Kidney (tissue), 14 donors: ENCODE data around the gene PSMD8. TPM values are rescaled to one million over a fixed set of nuclear protein-coding genes. Genes with fewer than 3 reads are reported as not detected.

ENCODE experiments used
- DNase-seq, 5 donors: peaks; one replicate each; pipeline ENCODE4 v3.0.0-alpha.2; 2013 to 2020
- FAIRE-seq: peaks from 2 replicates; lab custom pipeline; 2012; peaks lifted over from hg19 to GRCh38; lab: Jason Lieb, UNC
- H3K27ac ChIP-seq, 2 donors: one replicate each; pipeline ENCODE4 v1.7.0; 2013; ENCODE audit warnings: low read depth in 2 of 2, low read length in 2 of 2, inconsistent platforms in 1 of 2
- H3K27me3 ChIP-seq: one replicate; pipeline ENCODE4 v1.7.1; 2013; ENCODE audit warnings: low read length, inconsistent platforms; ENCODE audit not compliant: control insufficient read depth, insufficient read depth
- H3K36me3 ChIP-seq, 3 donors: one replicate each; pipeline versions ENCODE4 v1.7.0 to v1.7.1; 2013; ENCODE audit warnings: low read length in 3 of 3, control low read depth in 1 of 3, inconsistent platforms in 1 of 3; ENCODE audit not compliant: insufficient read depth in 3 of 3, control insufficient read depth in 2 of 3
- H3K4me1 ChIP-seq, 3 donors: one replicate each; pipeline versions ENCODE4 v1.7.0 to v1.7.1; 2013; ENCODE audit warnings: low read length in 3 of 3, inconsistent platforms in 1 of 3, low read depth in 1 of 3; ENCODE audit not compliant: control insufficient read depth in 2 of 3, insufficient read depth in 2 of 3
- H3K4me3 ChIP-seq, 3 donors: one replicate each; pipeline versions ENCODE4 v1.7.0 to v1.8.1; 2013; ENCODE audit warnings: low read length in 3 of 3, control low read depth in 1 of 3, inconsistent platforms in 1 of 3
- H3K9ac ChIP-seq, 3 donors: one replicate each; pipeline versions ENCODE4 v1.7.0 to v1.7.1; 2013; ENCODE audit warnings: low read length in 3 of 3, control low read depth in 1 of 3, inconsistent platforms in 1 of 3
- H3K9me3 ChIP-seq, 3 donors: one replicate each; pipeline versions ENCODE4 v1.7.0 to v1.7.1; 2013; ENCODE audit warnings: low read length in 3 of 3, control low read depth in 1 of 3, inconsistent platforms in 1 of 3; ENCODE audit not compliant: control insufficient read depth in 2 of 3, insufficient read depth in 1 of 3
- CTCF ChIP-seq: IDR thresholded peaks from 3 replicates; pipeline ENCODE4 v1.5.1; 2012; ENCODE audit warnings: mild to moderate bottlenecking, moderate library complexity, borderline replicate concordance; ENCODE audit not compliant: insufficient read depth; ENCODE audit errors: extremely low read depth
- intact Hi-C: fragments of 100-400 bp; cut with DNase I; formaldehyde crosslinking; loops from one replicate; pipeline ENCODE4 v1.11.1; 2022
- polyA plus RNA-seq: library from polyadenylated mRNA; stranded (reverse); fragments of 350-450 nt; fragmentation: Illumina TruSeq; extraction: RNeasy Lipid Tissue Mini Kit (QIAGEN cat#74804); gene quantifications from one replicate; pipeline ENCODE4 v1.2.3, GENCODE V29; 2014; ENCODE audit warnings: low read depth, low replicate concordance; ENCODE audit not compliant: insufficient read depth
- total RNA-seq: library from RNA; stranded (reverse); fragmentation: NEBNext Ultra II Directional; extraction: Animal tissue kit (Norgen Biotek cat#: 25700); gene quantifications from one replicate; pipeline ENCODE4 v1.2.1, GENCODE V29; 2021
- donor health status: control.
- donor health status: control.
- donor health status: control.
- donor health status: control.
- donor health status: control.
- donor health status: DM: yes; HTN: yes; CAD: no.
- donor health status: Normal renal cell carcinoma (clear cell type).

PSMD8 gene
- total and polyA plus RNA-seq, 2 donors from 2014 or later: 126 to 217 TPM

GRCh38 chr19:38412491-38412890, 38.1 kb downstream of the PSMD8 start:
- H3K4me3 ChIP-seq: no peak overlapping the region
- DNase-seq (no peak), FAIRE-seq (no peak)
- no peaks in the 10 kb centered on the region for H3K4me1 ChIP-seq
- no peak overlapping the region for H3K27ac ChIP-seq
- intact Hi-C loops: no loop called here
- H3K36me3 ChIP-seq: no peaks in the 10 kb centered on the region
- no peaks in the 10 kb centered on the region for H3K27me3 ChIP-seq
- H3K9me3 ChIP-seq: no peaks in the 10 kb centered on the region
- no peak overlapping the region for H3K9ac ChIP-seq
- TF ChIP-seq CTCF: no peak

- Histone ChIP-seq H3K36me3 (no peaks in the 10 kb centered on the region), H3K4me3 (no peak overlapping the region), H3K4me1 (peaks cover 0 to 1% (median 0%) of the 10 kb centered on the region in 3 donors), H3K9ac (no peak overlapping the region), H3K27me3 (no peaks in the 10 kb centered on the region), H3K9me3 (no peaks in the 10 kb centered on the region), H3K27ac (no peak overlapping the region)
- DNase-seq (peak in 1 of 5 donors; percentile 65), FAIRE-seq (no peak)
- no peak for TF ChIP-seq CTCF
- intact Hi-C loops: no loop called here
These were observed 38.6 kb downstream of the PSMD8 start for GRCh38 chr19:38412961-38413360.

- no peak overlapping the region for H3K9ac ChIP-seq
- no peak overlapping the region for H3K27ac ChIP-seq
- H3K4me3 ChIP-seq: no peak overlapping the region
- DNase-seq (no peak), FAIRE-seq (no peak)
- H3K4me1 ChIP-seq: peaks cover 0 to 5% (median 0%) of the 10 kb centered on the region in 3 donors
- no peak for TF ChIP-seq CTCF
- H3K36me3 ChIP-seq: no peaks in the 10 kb centered on the region
- H3K9me3 ChIP-seq: no peaks in the 10 kb centered on the region
- intact Hi-C loops: no loop called here
- H3K27me3 ChIP-seq: no peaks in the 10 kb centered on the region
These were observed 39.0 kb downstream of the PSMD8 start for GRCh38 chr19:38413416-38413815.

- H3K27ac ChIP-seq: no peak overlapping the region
- no peaks in the 10 kb centered on the region for H3K27me3 ChIP-seq
- no peak overlapping the region for H3K9ac ChIP-seq
- no peak for DNase-seq
- TF ChIP-seq CTCF: no peak
- H3K36me3 ChIP-seq: no peaks in the 10 kb centered on the region
- no peak for FAIRE-seq
- H3K4me1 ChIP-seq: peaks cover 0 to 5% (median 0%) of the 10 kb centered on the region in 3 donors
- no peak overlapping the region for H3K4me3 ChIP-seq
- intact Hi-C loops: no loop called here
- H3K9me3 ChIP-seq: no peaks in the 10 kb centered on the region
These were observed 42.8 kb downstream of the PSMD8 start for GRCh38 chr19:38417146-38417543.
